Fibroblast of lung (primary cell): ENCODE data around the gene COX7A2. TPM values are rescaled to one million over a fixed set of nuclear protein-coding genes. Genes with fewer than 3 reads are reported as not detected.

ENCODE experiments used
- DNase-seq, 2 donors: peaks; one replicate each; pipeline versions ENCODE4 v3.0.0 to v3.0.0-alpha.2; 2010; ENCODE audit warnings: low read depth in 2 of 2
- H2AFZ ChIP-seq: 2 replicates; pipeline ENCODE4 v1.5.1; 2012; ENCODE audit warnings: low read length, control low read depth, inconsistent platforms
- H3K27ac ChIP-seq: 2 replicates; pipeline ENCODE4 v1.5.1; 2011; ENCODE audit warnings: low read length, control low read depth; ENCODE audit not compliant: insufficient read depth
- H3K27me3 ChIP-seq: 2 replicates; pipeline ENCODE4 v1.5.1; 2011; ENCODE audit warnings: mild to moderate bottlenecking, low read length; ENCODE audit not compliant: control insufficient read depth, insufficient read depth
- H3K36me3 ChIP-seq: 2 replicates; pipeline ENCODE4 v1.5.1; 2011; ENCODE audit warnings: low read length; ENCODE audit not compliant: control insufficient read depth, insufficient read depth
- H3K4me1 ChIP-seq: 2 replicates; pipeline ENCODE4 v1.5.1; 2011; ENCODE audit warnings: low read length; ENCODE audit not compliant: control insufficient read depth, insufficient read depth; ENCODE audit errors: extremely low read depth
- H3K4me2 ChIP-seq: 2 replicates; pipeline ENCODE4 v1.5.1; 2011; ENCODE audit warnings: low read length, control low read depth; ENCODE audit not compliant: insufficient read depth; ENCODE audit errors: extremely low read depth
- H3K4me3 ChIP-seq, 4 experiments: fragments of 200-600 bp in 1 of 4; sonication (generic) in 1 of 4; replicated peaks in 1 of 4; 2 replicates each; pipeline ENCODE4 v1.5.1; 2011 to 2016; ENCODE audit warnings: low read length in 4 of 4, low read depth in 3 of 4, mild to moderate bottlenecking in 3 of 4, control low read depth in 2 of 4, inconsistent platforms in 1 of 4, mixed read lengths in 1 of 4; ENCODE audit not compliant: insufficient read depth in 1 of 4; ENCODE audit errors: control extremely low read depth in 1 of 4
- H3K79me2 ChIP-seq: 2 replicates; pipeline ENCODE4 v1.5.1; 2012; ENCODE audit warnings: mild to moderate bottlenecking, low read length, inconsistent platforms; ENCODE audit not compliant: control insufficient read depth, insufficient read depth
- H3K9ac ChIP-seq: 2 replicates; pipeline ENCODE4 v1.5.1; 2011; ENCODE audit warnings: mild to moderate bottlenecking, low read length, control low read depth; ENCODE audit not compliant: insufficient read depth
- H3K9me3 ChIP-seq: 2 replicates; pipeline ENCODE4 v1.5.1; 2012; ENCODE audit warnings: low read depth, low read length; ENCODE audit not compliant: control insufficient read depth, insufficient read depth
- H4K20me1 ChIP-seq: 2 replicates; pipeline ENCODE4 v1.5.1; 2011; ENCODE audit warnings: low read length; ENCODE audit not compliant: control insufficient read depth, insufficient read depth; ENCODE audit errors: extremely low read depth
- EZH2 ChIP-seq: IDR thresholded peaks from 2 replicates; pipeline ENCODE4 v1.5.1; 2012; ENCODE audit warnings: low read length, control low read depth, mild to moderate bottlenecking; ENCODE audit errors: missing control alignments
- polyA plus RNA-seq, 2 donors: library from polyadenylated mRNA; depleted of rRNA in 1 of 2; stranded (reverse) in 1 of 2; unstranded in 1 of 2; fragments of >200 nt; gene quantifications; 2 replicates each; pipeline ENCODE4 v1.2.1, GENCODE V29; 2011 to 2012; ENCODE audit warnings: missing spikeins in 1 of 2
- total RNA-seq: library from RNA; depleted of rRNA; stranded (reverse); fragments of >200 nt; gene quantifications from 2 replicates; pipeline ENCODE4 v1.2.1, GENCODE V29; 2014
- TF ChIP-seq, protein P1 (sequence below), 2 donors: IDR thresholded peaks in 1 of 2; conservative IDR thresholded peaks in 1 of 2; 1 replicate in 1 of 2; 2 replicates in 1 of 2; pipeline ENCODE4 v1.5.1; 2011 to 2012; ENCODE audit warnings: low read length in 2 of 2, control low read depth in 1 of 2, inconsistent platforms in 1 of 2, low read depth in 1 of 2, mild to moderate bottlenecking in 1 of 2

COX7A2 gene
- total and polyA plus RNA-seq, 2 donors (not counting 1 experiment from before 2014, with no cell fraction given) = 115 to 159 TPM

DNA sequence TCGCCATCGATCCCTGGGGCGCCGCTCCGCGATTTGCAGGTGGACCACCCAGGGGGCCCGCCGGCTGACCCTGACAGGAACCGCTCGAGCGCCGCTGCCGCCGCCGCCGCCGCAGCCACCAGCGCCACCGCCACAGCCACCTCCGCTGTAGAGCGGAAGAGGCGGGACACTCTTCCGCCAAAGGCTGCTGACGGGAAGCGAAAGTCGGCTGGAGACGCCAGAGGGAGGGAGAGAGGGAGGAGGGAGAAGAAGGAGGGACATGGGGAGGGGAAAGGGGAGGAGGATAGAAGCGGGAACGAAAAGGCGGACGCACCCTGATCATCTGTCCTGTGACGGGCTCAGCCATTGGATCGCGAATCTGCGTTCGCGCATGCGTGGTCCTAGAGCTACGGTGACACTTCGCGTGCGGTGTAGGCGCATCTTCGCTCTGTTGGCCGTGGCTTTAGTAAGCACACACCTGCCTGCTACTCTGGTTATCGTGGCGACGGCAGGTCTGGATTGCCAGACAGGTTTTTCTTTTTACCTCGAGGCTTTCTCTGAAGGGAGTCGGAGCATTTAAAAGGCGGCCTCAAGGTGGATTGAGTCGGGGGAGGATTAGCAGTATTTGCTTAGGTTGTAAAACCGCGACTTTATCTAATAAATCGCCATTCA lies 41.2 kb upstream of the COX7A2 start, which contains the start of gene TMEM30A:
TMEM30A (minus strand) TSS at position 161 of the 651 bp plus-strand sequence; CDS start at position 7, 154 bp downstream.
- peaks cover 50% of the 10 kb centered on the region for H3K79me2 ChIP-seq

DNA sequence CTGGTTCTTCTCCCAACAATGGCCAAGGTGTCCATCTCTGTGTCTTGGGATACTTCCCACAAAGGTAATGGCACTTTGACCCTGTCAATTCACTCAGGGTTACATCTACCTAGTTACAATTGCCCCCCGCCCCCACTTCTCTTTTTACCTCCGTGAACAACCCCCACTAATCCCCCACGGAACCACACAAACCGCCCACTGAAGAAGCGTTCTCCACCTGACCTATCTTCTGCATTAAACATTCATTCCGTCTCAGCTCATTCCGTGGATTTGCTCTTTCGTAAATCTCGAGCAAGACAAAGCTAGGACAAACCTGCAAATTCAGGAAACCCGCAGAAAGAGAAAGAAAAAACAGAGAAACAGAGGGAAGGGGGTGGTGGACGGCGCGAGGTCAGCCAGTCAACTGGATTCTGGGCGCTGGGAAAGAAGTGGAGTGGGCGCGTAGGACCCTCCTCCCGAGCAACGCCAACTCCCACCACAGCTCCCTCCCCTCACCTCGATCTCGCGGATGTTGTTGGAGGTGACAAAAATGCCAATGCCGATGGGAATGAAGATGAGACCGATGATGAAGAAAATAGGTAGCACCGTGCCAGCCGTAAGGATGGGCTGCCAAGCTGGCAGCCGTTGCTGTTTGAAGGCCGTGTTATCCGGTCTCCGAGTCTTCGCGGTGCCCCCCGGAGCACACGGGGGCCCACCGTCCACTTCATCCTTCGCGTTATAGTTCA lies 40.5 kb upstream of the COX7A2 start:
- peak overlapping the region; percentile 92 for H3K27ac ChIP-seq
- peak in 1 of 2 donors; percentile 48 for DNase-seq
- no peaks in the 10 kb centered on the region for H4K20me1 ChIP-seq
- H3K36me3 ChIP-seq = no peaks in the 10 kb centered on the region
- no peak for TF ChIP-seq EZH2
- H3K4me3 ChIP-seq = peak overlapping the region; percentile 88 to 99 (median 94)
- no peaks in the 10 kb centered on the region for H3K9me3 ChIP-seq
- no peaks in the 10 kb centered on the region for H3K27me3 ChIP-seq
- peaks cover 57% of the 10 kb centered on the region for H3K79me2 ChIP-seq
- H3K9ac ChIP-seq = peak overlapping the region; percentile 95
- H3K4me1 ChIP-seq = no peaks in the 10 kb centered on the region
- H2AFZ ChIP-seq = peak overlapping the region; percentile 67
- H3K4me2 ChIP-seq = peak overlapping the region; percentile 96

More for the DNA sequence above, 41.2 kb upstream of the COX7A2 start, which contains the start of gene TMEM30A:
- no peaks in the 10 kb centered on the region for H3K27me3 ChIP-seq
- no peaks in the 10 kb centered on the region for H4K20me1 ChIP-seq
- peak within 1 kb of the TSS; percentile 96 for H3K4me2 ChIP-seq
- peak within 1 kb of the TSS; percentile 91 for H2AFZ ChIP-seq
- no peak for TF ChIP-seq EZH2
- TF ChIP-seq, protein P1, sequence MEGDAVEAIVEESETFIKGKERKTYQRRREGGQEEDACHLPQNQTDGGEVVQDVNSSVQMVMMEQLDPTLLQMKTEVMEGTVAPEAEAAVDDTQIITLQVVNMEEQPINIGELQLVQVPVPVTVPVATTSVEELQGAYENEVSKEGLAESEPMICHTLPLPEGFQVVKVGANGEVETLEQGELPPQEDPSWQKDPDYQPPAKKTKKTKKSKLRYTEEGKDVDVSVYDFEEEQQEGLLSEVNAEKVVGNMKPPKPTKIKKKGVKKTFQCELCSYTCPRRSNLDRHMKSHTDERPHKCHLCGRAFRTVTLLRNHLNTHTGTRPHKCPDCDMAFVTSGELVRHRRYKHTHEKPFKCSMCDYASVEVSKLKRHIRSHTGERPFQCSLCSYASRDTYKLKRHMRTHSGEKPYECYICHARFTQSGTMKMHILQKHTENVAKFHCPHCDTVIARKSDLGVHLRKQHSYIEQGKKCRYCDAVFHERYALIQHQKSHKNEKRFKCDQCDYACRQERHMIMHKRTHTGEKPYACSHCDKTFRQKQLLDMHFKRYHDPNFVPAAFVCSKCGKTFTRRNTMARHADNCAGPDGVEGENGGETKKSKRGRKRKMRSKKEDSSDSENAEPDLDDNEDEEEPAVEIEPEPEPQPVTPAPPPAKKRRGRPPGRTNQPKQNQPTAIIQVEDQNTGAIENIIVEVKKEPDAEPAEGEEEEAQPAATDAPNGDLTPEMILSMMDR (conservative IDR thresholded peaks at IDR 0.05 in 1 of 2, IDR thresholded peaks at IDR 0.05 in 1 of 2; ENCODE audit: low read depth in 1 of 2, low read length in 2 of 2) = no peak
- no peaks in the 10 kb centered on the region for H3K4me1 ChIP-seq
- peak within 1 kb of the TSS; percentile 88 to 99 (median 94) for H3K4me3 ChIP-seq
- H3K36me3 ChIP-seq = no peaks in the 10 kb centered on the region
- peak within 1 kb of the TSS; percentile 95 for H3K9ac ChIP-seq
- H3K9me3 ChIP-seq = no peaks in the 10 kb centered on the region
- peak within 1 kb of the TSS; percentile 92 for H3K27ac ChIP-seq
- peak; percentile 99 for DNase-seq

DNA sequence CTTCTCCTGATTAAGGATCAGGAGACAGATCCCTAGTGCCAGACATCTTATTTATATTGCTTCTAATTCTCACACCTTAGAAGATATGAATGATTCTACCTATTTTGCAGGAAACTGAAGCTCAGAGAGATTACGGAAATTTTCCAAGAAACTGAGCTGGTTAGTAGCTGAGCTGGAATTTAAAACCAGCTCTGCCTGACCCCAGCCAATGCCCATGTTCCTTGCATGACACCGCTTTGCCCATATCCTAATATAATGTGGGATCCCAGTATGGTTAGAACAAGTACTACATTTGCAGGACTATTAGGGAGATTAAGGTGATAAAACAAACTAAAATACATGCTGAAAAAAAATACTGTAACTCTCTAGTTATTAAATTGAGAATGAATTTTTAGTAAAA lies 39.1 kb upstream of the COX7A2 start:
- H3K36me3 ChIP-seq = no peaks in the 10 kb centered on the region
- H3K9ac ChIP-seq = peak overlapping the region; percentile 20
- no peak overlapping the region for H2AFZ ChIP-seq
- DNase-seq = peak in 1 of 2 donors; percentile 31
- no peaks in the 10 kb centered on the region for H4K20me1 ChIP-seq
- TF ChIP-seq, protein P1 (conservative IDR thresholded peaks at IDR 0.05 in 1 of 2, IDR thresholded peaks at IDR 0.05 in 1 of 2; ENCODE audit: low read depth in 1 of 2, low read length in 2 of 2) = no peak
- TF ChIP-seq EZH2 = no peak
- peak overlapping the region; percentile 96 for H3K4me2 ChIP-seq
- H3K4me3 ChIP-seq = peak overlapping the region; percentile 88 to 99 (median 94)
- peaks cover 71% of the 10 kb centered on the region for H3K79me2 ChIP-seq
- H3K4me1 ChIP-seq = peaks cover 2% of the 10 kb centered on the region
- H3K27me3 ChIP-seq = no peaks in the 10 kb centered on the region
- no peak overlapping the region for H3K27ac ChIP-seq
- no peaks in the 10 kb centered on the region for H3K9me3 ChIP-seq
